GM12878 (cell line): Measurements from ENCODE around the gene NFKBIE. TPM values are rescaled to one million over a fixed set of nuclear protein-coding genes. Genes with fewer than 3 reads are reported as not detected.

Experiments
- BHLHE40 ChIP-seq, 2 experiments: fragments of 450-650 bp in 1 of 2; IDR thresholded peaks; 2 replicates each; pipeline ENCODE4 v1.6.1; 2011 to 2017; ENCODE audit warnings: low read depth in 2 of 2, borderline replicate concordance in 1 of 2, improper control_type of control experiment in 1 of 2, low read length in 1 of 2, mild to moderate bottlenecking in 1 of 2
- CREM ChIP-seq: IDR thresholded peaks from 2 replicates; pipeline ENCODE4 v1.6.1; 2014; ENCODE audit warnings: antibody characterized with exemption, low read depth
- EED ChIP-seq: sonication (generic); IDR thresholded peaks from 2 replicates; pipeline ENCODE4 v1.6.1; 2016; ENCODE audit warnings: antibody characterized with exemption, low read depth
- ESRRA ChIP-seq: IDR thresholded peaks from 2 replicates; pipeline ENCODE4 v1.6.1; 2012; ENCODE audit warnings: mild to moderate bottlenecking, low read length, improper control_type of control experiment
- HCFC1 ChIP-seq: fragments of 150-350 bp; IDR thresholded peaks from 2 replicates; pipeline ENCODE4 v1.6.1; 2014; ENCODE audit warnings: low read length
- HDAC2 ChIP-seq: fragments of 200-600 bp; sonication (generic); IDR thresholded peaks from 2 replicates; pipeline ENCODE4 v1.6.1; 2017
- IRF4 ChIP-seq: IDR thresholded peaks from 2 replicates; pipeline ENCODE4 v1.6.1; 2011; ENCODE audit warnings: low read depth, low read length
- MTA3 ChIP-seq: IDR thresholded peaks from 2 replicates; pipeline ENCODE4 v1.6.1; 2012; ENCODE audit warnings: low read length, inconsistent platforms, borderline replicate concordance
- NBN ChIP-seq: fragments of 450-650 bp; IDR thresholded peaks from 2 replicates; pipeline ENCODE4 v1.6.1; 2016
- NFXL1 ChIP-seq: fragments of 450-650 bp; IDR thresholded peaks from 2 replicates; pipeline ENCODE4 v1.6.1; 2017; ENCODE audit warnings: antibody characterized with exemption, mild to moderate bottlenecking, borderline replicate concordance
- POLR2A ChIP-seq: IDR thresholded peaks from 2 replicates; pipeline ENCODE4 v1.6.1; 2011; ENCODE audit warnings: low read depth, mild to moderate bottlenecking, low read length
- POLR2AphosphoS2 ChIP-seq: IDR thresholded peaks from 2 replicates; pipeline ENCODE4 v1.6.1; 2011; ENCODE audit warnings: low read depth, mild to moderate bottlenecking, low read length, improper control_type of control experiment, moderate library complexity
- SMC3 ChIP-seq: IDR thresholded peaks from 2 replicates; pipeline ENCODE4 v1.6.1; 2011; ENCODE audit warnings: low read length, improper control_type of control experiment, borderline replicate concordance
- STAT3 ChIP-seq: IDR thresholded peaks from 2 replicates; pipeline ENCODE4 v1.6.1; 2011; ENCODE audit warnings: low read depth, low read length, improper control_type of control experiment
- TAF1 ChIP-seq: IDR thresholded peaks from 2 replicates; pipeline ENCODE4 v1.6.1; 2011; ENCODE audit warnings: mild to moderate bottlenecking, low read depth, low read length, borderline replicate concordance
- TBL1XR1 ChIP-seq: IDR thresholded peaks from 2 replicates; pipeline ENCODE4 v1.6.1; 2012; ENCODE audit warnings: low read depth, low read length, improper control_type of control experiment
- WRNIP1 ChIP-seq: IDR thresholded peaks from 2 replicates; pipeline ENCODE4 v1.6.1; 2011; ENCODE audit warnings: low read depth, low read length, improper control_type of control experiment, borderline replicate concordance
- YY1 ChIP-seq: IDR thresholded peaks from 2 replicates; pipeline ENCODE4 v1.6.1; 2011; ENCODE audit warnings: low read depth, mild to moderate bottlenecking, low read length
- ZZZ3 ChIP-seq: IDR thresholded peaks from 2 replicates; pipeline ENCODE4 v1.6.1; 2011; ENCODE audit warnings: low read depth; ENCODE audit not compliant: control insufficient read depth, insufficient read length
- polyA plus RNA-seq, 11 experiments: library from polyadenylated mRNA; depleted of rRNA in 4 of 11; unstranded in 6 of 11; stranded (reverse) in 5 of 11; fragments of >200 nt; fragmentation: Nextera tagmentation in 4 of 11; fragmentation: Illumina TruSeq in 1 of 11; extraction: Ambion mirVana in 4 of 11; extraction: Trizol in 1 of 11; gene quantifications; 1 replicate in 1 of 11; 2 replicates in 10 of 11; pipeline versions ENCODE4 v1.2.1 to v1.2.3, GENCODE V29; 2011 to 2016; ENCODE audit warnings: inconsistent platforms in 2 of 11, missing spikeins in 2 of 11, low read depth in 1 of 11
- total RNA-seq, 4 experiments: library from RNA; depleted of rRNA in 3 of 4; stranded (reverse); fragments of >200 nt in 3 of 4; fragmentation: Illumina TruSeq in 1 of 4; extraction: Trizol in 1 of 4; gene quantifications; 2 replicates each; pipeline versions ENCODE4 v1.2.1 to v1.2.3, GENCODE V29; 2013 to 2021
- TF ChIP-seq, protein P1 (sequence below): fragments of 450-650 bp; IDR thresholded peaks from 2 replicates; pipeline ENCODE4 v1.6.1; 2017; ENCODE audit warnings: mild to moderate bottlenecking, moderate library complexity
- TF ChIP-seq, protein P2 (sequence below): IDR thresholded peaks from 2 replicates; pipeline ENCODE4 v1.6.1; 2012; ENCODE audit warnings: low read depth, low read length, improper control_type of control experiment
- TF ChIP-seq, protein P3 (sequence below), 3 experiments: IDR thresholded peaks in 2 of 3; conservative IDR thresholded peaks in 1 of 3; 2 replicates each; pipeline ENCODE4 v1.5.1; 2011; ENCODE audit warnings: low read depth in 3 of 3, low read length in 3 of 3, mild to moderate bottlenecking in 3 of 3, control low read depth in 2 of 3, moderate library complexity in 2 of 3, inconsistent platforms in 1 of 3, mixed read lengths in 1 of 3; ENCODE audit not compliant: control insufficient read depth in 2 of 3, insufficient read depth in 1 of 3; ENCODE audit errors: extremely low read depth in 1 of 3
- TF ChIP-seq, protein P4 (sequence below): IDR thresholded peaks from 2 replicates; pipeline ENCODE4 v1.6.1; 2012; ENCODE audit warnings: low read depth, low read length, improper control_type of control experiment

NFKBIE gene
- total and polyA plus RNA-seq, 10 of the 15 experiments (the other 5 are each of a cell fraction or from before 2014, with no cell fraction given), result 10.4 to 106 (median 38.8) TPM

DNA sequence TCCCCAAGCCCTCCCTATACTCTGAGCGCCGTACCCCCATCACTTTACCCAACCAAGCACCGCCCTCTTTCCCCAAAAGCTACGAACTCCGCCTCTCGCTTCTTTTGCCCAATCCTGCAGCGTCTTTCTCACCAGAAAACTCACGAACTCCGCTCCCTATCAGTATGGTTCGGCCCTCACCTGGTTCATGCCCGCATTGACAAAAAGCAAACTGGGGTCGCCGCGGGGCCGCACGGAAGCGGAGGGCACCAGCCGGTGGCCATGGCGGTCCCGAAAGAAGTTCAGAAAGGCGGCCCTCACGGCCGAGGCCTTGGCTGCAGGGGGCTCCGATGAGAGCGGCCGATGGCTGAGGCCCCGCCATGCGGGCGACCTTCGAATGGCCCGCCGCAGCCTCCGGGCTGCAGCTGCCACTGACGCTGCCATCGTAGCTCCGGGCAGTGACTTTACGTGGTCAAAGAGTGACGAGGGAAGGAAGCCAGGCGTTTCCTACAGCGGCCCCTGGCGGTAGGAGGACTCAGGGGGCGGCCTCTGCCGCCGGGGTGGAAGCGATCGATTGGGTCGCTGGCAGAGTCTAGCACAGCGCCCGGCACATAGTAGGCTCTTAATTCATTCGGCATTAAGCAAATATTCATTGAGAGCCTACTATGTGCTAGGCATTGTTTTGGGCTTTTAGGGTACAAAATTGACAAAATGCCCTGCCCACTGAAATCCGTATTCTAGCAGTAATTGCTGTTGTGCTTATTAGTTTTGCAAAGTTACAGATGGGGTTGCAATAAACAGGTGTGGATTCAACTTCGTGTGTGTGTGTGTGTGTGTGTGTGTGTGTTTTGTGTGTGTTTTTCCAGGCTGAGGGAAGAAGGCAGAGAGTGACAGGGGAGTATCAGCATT lies 47.8 kb upstream of the NFKBIE start, which contains the start of gene AARS2 (continued):
- TF ChIP-seq, protein P1, sequence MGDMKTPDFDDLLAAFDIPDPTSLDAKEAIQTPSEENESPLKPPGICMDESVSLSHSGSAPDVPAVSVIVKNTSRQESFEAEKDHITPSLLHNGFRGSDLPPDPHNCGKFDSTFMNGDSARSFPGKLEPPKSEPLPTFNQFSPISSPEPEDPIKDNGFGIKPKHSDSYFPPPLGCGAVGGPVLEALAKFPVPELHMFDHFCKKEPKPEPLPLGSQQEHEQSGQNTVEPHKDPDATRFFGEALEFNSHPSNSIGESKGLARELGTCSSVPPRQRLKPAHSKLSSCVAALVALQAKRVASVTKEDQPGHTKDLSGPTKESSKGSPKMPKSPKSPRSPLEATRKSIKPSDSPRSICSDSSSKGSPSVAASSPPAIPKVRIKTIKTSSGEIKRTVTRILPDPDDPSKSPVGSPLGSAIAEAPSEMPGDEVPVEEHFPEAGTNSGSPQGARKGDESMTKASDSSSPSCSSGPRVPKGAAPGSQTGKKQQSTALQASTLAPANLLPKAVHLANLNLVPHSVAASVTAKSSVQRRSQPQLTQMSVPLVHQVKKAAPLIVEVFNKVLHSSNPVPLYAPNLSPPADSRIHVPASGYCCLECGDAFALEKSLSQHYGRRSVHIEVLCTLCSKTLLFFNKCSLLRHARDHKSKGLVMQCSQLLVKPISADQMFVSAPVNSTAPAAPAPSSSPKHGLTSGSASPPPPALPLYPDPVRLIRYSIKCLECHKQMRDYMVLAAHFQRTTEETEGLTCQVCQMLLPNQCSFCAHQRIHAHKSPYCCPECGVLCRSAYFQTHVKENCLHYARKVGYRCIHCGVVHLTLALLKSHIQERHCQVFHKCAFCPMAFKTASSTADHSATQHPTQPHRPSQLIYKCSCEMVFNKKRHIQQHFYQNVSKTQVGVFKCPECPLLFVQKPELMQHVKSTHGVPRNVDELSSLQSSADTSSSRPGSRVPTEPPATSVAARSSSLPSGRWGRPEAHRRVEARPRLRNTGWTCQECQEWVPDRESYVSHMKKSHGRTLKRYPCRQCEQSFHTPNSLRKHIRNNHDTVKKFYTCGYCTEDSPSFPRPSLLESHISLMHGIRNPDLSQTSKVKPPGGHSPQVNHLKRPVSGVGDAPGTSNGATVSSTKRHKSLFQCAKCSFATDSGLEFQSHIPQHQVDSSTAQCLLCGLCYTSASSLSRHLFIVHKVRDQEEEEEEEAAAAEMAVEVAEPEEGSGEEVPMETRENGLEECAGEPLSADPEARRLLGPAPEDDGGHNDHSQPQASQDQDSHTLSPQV, result peak; percentile 76; the same call in 1 of the 2 replicates
- TF ChIP-seq YY1, result peak; percentile 98
- no peak for TF ChIP-seq NFXL1
- TF ChIP-seq, protein P2, sequence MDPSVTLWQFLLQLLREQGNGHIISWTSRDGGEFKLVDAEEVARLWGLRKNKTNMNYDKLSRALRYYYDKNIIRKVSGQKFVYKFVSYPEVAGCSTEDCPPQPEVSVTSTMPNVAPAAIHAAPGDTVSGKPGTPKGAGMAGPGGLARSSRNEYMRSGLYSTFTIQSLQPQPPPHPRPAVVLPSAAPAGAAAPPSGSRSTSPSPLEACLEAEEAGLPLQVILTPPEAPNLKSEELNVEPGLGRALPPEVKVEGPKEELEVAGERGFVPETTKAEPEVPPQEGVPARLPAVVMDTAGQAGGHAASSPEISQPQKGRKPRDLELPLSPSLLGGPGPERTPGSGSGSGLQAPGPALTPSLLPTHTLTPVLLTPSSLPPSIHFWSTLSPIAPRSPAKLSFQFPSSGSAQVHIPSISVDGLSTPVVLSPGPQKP, result 0 out of 2 replicates have a peak, but pooled peaks have one; percentile 29
- peak; percentile 96 for TF ChIP-seq CREM
- peak; percentile 74; the same call in 1 of the 2 replicates for TF ChIP-seq HDAC2
- no peak for TF ChIP-seq MTA3
- TF ChIP-seq, protein P3, sequence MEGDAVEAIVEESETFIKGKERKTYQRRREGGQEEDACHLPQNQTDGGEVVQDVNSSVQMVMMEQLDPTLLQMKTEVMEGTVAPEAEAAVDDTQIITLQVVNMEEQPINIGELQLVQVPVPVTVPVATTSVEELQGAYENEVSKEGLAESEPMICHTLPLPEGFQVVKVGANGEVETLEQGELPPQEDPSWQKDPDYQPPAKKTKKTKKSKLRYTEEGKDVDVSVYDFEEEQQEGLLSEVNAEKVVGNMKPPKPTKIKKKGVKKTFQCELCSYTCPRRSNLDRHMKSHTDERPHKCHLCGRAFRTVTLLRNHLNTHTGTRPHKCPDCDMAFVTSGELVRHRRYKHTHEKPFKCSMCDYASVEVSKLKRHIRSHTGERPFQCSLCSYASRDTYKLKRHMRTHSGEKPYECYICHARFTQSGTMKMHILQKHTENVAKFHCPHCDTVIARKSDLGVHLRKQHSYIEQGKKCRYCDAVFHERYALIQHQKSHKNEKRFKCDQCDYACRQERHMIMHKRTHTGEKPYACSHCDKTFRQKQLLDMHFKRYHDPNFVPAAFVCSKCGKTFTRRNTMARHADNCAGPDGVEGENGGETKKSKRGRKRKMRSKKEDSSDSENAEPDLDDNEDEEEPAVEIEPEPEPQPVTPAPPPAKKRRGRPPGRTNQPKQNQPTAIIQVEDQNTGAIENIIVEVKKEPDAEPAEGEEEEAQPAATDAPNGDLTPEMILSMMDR (IDR thresholded peaks at IDR 0.05 in 2 of 3, conservative IDR thresholded peaks at IDR 0.05 in 1 of 3; ENCODE audit: control insufficient read depth in 2 of 3, extremely low read depth in 1 of 3, insufficient read depth in 1 of 3, low read depth in 3 of 3, low read length in 3 of 3), result peak; percentile 99; a peak in 5 of 6 replicates
- TF ChIP-seq ESRRA, result 0 out of 2 replicates have a peak, but pooled peaks have one; percentile 15
- TF ChIP-seq ZZZ3, result no peak
- TF ChIP-seq POLR2A, result peak; percentile 99
- peak; percentile 99 for TF ChIP-seq WRNIP1
- 0 out of 2 replicates have a peak, but pooled peaks have one; percentile 52 for TF ChIP-seq POLR2AphosphoS2
- TF ChIP-seq BHLHE40 (IDR thresholded peaks at IDR 0.05; ENCODE audit: borderline replicate concordance in 1 of 2, low read depth in 2 of 2, low read length in 1 of 2), result peak; percentile 63 to 68; a peak in 2 of 4 replicates
- TF ChIP-seq, protein P4, sequence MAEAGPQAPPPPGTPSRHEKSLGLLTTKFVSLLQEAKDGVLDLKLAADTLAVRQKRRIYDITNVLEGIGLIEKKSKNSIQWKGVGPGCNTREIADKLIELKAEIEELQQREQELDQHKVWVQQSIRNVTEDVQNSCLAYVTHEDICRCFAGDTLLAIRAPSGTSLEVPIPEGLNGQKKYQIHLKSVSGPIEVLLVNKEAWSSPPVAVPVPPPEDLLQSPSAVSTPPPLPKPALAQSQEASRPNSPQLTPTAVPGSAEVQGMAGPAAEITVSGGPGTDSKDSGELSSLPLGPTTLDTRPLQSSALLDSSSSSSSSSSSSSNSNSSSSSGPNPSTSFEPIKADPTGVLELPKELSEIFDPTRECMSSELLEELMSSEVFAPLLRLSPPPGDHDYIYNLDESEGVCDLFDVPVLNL, result peak; percentile 90
- peak; percentile 75 for TF ChIP-seq HCFC1
- TF ChIP-seq TBL1XR1, result no peak
- no peak for TF ChIP-seq STAT3
- TF ChIP-seq SMC3, result no peak
- peak; percentile 95 for TF ChIP-seq TAF1
- TF ChIP-seq EED, result no peak
- TF ChIP-seq IRF4, result peak; percentile 65; the same call in 1 of the 2 replicates
- peak; percentile 89 for TF ChIP-seq NBN
